D341Med (cell line): ENCODE results near the gene ABTB2.

Source experiments
- DNase-seq: peaks from one replicate; pipeline ENCODE4 v3.0.0; 2012; ENCODE audit warnings: low spot score

The ABTB2 gene

DNA sequence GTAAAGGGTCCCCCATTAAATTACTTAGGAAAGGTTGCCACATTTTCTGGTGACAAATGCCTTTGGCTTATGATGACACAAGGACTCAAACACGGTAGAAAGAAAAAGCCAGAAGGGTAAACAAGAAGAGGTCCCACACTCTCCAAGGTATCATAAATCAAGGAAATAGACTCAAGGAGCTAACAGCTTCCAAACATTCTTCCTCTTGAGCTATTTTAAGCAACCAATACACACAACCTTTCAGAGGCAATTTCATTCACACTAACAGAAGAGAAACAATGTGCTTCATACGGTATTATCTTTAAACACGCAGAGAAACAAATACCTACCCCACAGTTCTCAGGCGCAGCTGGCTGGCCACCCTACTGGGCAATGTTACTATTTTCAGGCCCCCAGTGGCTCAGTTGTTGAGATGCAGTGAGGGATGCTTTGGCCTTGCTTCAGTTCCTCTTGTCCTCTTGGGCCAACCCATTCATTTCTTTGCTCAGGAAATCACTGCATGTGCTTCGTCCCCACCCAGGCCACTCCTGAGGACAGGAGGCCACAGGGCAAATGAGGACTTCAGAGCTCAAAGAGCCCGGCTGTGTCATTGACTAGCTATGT lies 15.8 kb downstream of the ABTB2 start:
- no peak for DNase-seq

- no peak for DNase-seq
Measured at GRCh38 chr11:34341096-34341495, 16.7 kb downstream of the ABTB2 start.

GRCh38 chr11:34340653-34341052 lies 17.2 kb downstream of the ABTB2 start:
- DNase-seq = no peak

- no peak for DNase-seq
Measured at GRCh38 chr11:34339149-34340064, 18.4 kb downstream of the ABTB2 start.

DNA sequence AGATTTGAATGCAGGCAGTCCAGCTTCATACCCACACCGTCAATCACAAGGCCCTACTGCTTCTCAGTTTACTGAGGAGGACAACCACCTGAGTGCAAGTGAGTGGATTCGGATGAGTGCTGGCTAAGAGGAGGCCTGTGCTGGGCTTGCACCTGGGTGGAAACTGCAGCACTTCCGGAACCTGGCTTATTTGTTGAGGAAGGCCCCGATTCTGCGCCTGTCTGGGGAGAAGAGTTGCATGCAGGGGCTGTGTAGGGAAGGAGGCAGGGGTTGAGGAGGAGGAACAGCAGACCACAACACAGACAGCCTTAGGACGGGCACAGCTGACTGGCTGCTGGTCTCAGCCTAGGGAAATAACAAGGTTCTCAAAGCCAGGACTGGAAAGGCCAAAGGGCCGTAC lies 20.8 kb downstream of the ABTB2 start:
- no peak for DNase-seq

DNA sequence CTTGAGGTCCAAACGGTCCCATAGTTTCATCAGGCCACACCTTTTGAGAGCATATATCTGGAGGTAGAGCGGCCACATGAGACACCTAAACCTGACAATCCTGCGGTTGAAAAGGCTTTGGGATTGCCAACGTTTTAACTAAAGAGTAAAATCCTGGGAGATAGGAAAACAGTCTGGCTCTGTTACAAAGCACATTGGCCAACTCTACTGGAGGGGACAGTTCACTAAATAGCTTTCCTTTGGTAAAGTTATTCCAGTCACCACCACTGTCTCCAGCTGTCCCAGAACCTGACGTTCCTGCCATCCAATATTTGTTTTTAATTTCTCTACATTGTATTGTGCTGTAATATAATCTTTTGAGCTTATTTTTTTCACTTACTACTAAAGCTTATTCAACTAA lies 22.0 kb downstream of the ABTB2 start:
- DNase-seq = no peak

DNA sequence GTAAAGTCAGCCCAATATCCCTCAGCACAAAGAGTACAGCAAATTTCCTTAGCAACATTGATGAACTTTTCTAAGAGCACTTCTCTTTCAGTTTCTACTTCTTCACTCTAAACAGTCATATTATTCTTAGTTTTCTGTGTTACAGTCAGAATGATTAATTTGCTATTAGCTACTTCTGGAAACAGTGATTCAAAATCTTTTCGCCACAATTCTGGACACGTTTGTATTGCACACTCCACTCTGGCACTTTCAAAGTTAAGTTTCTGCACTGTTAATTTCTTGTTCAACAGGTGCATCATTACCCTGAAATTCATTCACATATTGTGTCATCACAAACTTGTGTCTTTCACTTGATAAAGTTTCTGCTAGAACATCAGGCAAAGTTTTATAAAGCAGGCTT lies 22.5 kb downstream of the ABTB2 start:
- no peak for DNase-seq

DNA sequence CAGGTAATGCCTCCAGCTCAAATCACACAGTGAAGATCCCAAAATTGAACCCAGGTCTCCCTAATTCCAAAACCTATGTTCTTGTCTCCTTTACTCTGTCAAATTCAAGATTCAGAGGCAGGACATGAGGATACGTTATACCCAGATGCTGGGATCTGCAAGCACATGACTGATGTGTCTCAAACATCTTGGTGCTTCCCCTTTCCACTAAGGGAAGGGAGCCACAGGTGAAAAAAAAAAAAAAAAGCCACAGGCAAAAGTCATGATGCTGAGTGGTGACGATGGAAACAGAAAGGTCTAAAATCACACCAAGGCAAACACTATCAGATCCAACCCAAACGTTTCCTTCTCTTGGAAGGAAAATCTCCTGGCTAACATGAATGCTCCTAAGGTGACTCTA lies 24.0 kb downstream of the ABTB2 start:
- no peak for DNase-seq

GRCh38 chr11:34332524-34332923 lies 25.3 kb downstream of the ABTB2 start:
- DNase-seq = no peak

DNA sequence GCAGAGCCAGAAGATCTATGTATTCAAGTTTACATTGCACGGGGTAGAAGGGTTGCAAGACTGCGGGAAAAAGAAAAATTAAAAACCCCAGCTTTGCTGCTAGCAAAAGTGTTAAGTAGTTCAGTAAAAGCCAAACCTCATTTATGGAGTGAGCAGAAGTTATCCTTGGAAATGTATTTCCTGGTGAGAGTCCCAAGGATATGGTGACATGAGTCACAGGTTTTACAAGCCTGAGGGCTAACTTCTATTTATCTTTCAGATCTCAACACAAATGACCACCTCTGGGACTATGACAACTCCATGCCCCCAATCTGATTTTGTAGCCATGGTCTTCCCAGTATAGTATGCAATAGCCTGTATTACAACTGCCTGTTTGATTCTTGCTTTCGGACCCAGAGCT lies 26.1 kb downstream of the ABTB2 start:
- DNase-seq = no peak

- no peak for DNase-seq
Measured at GRCh38 chr11:34331329-34331728, 26.5 kb downstream of the ABTB2 start.

GRCh38 chr11:34330653-34331052 lies 27.2 kb downstream of the ABTB2 start:
- DNase-seq = no peak

DNA sequence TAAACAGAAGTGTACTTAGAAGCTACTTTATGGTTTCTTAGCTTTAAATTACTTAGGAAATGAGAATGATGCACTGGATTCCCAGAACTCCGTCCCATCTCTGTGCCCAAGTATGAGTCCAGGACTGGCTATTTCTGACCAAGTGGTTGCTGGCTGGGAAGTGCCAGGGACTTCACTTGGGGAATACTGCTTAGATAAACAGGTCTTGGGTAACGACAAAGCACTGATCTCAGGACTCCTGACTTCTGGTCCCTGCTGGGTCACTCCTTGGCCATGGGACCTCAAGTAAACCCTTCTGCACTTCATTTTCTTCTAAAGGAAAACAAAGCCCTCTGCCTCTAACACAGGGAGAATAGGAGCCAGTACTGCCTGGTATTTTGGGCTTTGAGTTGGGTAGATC lies 27.9 kb downstream of the ABTB2 start:
- no peak for DNase-seq

GRCh38 chr11:34328632-34328910 lies 29.2 kb downstream of the ABTB2 start:
- no peak for DNase-seq

DNA sequence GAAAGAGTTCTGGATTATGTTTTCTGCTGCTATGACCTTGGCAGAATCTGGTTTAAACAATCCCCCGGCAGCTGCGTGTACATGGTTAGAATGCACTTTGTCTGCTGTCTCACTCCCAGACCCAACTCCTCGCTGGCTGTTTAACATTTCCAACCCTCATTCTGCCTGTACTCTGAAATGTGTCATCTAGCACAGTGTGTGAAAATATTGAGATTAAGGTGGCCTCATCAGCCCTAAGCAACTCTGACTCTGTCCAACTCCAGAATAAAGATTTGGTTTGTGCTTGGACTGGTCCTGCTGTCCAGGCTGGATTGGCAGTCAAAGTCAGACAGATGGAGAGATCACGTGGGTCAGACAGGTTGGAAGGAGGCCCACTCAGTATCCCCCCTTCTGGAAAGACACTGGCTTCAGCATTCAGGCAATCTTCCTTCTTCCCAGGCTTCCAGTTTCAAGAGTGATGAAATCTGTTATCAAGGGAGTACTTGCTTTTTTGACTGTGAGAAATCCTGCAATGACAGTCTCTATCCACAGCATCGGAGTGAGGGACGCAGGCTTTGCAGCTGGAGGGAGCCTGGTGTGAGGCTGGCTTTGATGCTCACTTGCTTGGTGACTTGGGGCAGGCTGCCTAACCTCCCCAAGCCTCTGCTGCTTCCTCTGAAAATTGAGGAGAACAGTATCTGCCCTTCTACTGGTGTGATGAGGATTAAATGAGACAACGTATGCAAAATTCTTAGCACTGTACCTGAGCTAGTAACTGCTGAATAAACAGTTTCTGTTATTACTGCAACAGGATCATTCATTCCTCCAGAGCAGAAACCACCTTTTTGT lies 29.8 kb downstream of the ABTB2 start:
- DNase-seq = no peak

GRCh38 chr11:34324466-34324865 lies 33.3 kb downstream of the ABTB2 start:
- DNase-seq = no peak

DNA sequence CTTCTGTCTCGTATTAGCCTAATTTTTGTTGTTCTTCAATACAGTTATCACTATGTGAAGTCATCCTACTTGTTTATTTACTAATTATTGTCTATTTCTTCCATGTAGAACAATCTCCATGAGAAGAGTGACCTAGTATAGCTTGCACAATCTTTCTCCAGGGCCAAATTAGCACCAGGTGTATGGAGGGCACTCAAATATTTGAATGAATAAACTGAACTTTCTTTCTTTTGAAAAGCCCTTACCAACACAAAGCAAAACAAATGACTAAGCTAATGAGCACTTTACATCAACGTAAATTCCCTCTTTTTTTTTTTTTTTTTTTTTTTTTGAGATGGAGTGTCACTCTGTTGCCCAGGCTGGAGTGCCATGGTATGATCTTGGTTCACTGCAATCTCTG lies 34.2 kb downstream of the ABTB2 start:
- no peak for DNase-seq

DNA sequence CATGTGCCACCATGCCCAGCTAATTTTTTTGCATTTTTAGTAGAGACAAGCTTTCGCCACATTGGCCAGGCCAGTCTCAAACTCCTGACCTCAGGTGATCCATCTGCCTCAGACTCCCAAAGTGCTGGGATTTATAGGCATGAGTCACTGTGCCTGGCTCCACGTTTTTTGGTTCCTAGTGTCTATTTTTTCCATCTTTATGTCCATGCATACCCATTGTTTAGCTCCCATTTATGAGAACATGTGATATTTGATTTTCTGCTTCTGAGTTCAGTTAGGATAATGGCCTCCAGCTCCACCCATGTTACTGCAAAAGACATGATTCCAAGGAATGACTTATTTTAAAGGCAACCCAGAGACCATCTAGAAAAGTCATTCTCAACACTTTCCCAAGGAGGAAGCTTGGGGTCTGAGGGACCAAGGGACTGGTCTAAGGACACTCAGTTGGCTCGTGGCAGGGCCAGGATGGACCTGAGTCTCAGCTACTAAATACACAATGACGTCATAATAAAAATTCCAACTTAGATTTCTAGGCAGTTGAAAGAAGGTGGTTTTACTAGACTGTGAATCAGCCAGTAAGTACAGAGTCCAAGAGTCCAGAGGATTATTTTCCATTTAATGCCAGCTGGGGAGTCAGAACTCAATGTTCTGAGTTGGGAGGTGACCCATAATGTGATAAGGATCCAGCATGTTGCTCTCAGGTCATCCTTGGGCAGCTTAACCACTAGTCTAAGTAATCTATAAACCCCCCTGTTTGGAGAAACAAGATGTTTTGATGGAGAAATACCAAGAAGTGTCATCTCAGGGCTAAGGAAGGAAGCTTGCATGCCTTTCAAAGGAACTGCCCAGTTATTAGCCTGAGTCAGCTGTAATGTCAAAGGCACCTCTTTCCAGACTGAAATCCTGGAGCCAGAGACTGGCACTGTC lies 39.4 kb downstream of the ABTB2 start:
- DNase-seq = no peak

- no peak for DNase-seq
Measured at GRCh38 chr11:34317666-34318065, 40.1 kb downstream of the ABTB2 start.

DNA sequence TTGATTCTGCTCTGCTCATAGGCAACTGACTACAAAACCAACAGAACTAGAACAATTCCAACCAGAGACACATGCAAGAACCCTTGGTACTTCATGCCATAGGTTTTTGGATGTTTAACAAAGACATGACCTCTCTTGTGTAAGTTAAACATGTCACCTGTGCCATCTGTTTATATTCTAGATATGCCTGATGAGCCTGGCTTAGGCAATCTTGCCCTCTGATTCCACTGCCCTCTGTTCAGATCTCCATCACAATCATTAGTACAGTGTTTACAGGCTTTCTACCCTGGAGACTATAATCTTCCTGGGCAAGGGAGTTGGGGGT lies 40.8 kb downstream of the ABTB2 start:
- no peak for DNase-seq

DNA sequence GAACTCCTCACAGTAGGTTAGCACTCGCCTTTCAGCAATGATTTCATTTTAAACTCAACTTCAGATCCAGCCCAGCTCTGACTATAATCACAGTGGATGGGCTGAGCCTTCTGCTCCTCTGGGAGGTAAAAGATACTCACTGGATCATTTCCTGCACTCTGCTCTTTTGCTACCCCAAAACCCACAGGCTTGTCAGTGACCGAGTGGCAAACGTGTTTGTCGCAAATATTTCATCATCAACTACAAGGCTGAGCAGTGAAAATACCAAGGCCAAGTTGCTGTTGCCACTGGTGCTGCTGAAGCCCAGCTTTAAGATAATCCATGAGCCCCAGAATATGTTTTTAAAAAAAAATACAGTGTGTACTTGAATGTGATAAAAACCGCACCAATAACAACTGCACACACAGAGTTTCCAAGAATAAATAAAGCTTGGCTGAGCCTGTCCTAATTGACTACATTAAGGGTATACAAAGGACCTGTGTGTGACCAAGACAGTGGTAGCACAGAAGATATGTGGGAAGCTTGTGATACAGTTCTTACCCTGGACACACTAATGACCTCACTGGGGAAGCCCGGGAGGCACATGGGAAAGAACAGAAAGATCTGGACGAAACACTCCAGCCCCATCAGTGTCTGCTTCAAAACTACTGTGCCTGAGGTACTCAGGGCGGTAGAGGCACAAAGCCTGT lies 41.3 kb downstream of the ABTB2 start:
- no peak for DNase-seq

DNA sequence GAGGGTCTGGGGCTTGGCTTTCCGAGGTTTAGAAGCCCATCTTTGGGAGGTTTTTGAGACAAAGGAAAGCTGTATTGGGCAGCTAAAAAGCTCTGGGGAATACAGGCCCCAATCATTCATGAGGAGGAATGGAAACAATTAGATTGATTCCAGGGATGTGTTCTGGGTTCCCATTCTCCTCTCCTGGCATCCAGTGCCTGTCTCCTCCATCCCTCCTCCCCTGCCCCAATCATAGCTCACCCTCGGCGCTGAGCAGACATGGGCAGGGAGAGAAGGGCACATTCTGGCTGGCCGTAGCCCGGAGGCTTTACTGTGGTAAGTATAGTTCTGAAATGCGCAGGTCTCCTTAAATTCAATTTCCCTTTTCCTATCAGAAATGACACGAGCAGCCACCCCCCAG lies 42.4 kb downstream of the ABTB2 start:
- DNase-seq = no peak
